C1 segment of cervical spinal cord (tissue), 14 donors: Measurements from ENCODE around the gene CACNA1S.

ENCODE experiments used
- DNase-seq, 14 donors: peaks; one replicate each; lab custom pipeline; 2025; lab: John Stamatoyannopoulos, UW

The CACNA1S gene

GRCh38 chr1:201112173-201112731 lies at the start of gene CACNA1S:
Gene CACNA1S (minus strand): TSS chr1:201112426. CDS start chr1:201112339, 87 bp downstream.
- no peak for DNase-seq

DNA sequence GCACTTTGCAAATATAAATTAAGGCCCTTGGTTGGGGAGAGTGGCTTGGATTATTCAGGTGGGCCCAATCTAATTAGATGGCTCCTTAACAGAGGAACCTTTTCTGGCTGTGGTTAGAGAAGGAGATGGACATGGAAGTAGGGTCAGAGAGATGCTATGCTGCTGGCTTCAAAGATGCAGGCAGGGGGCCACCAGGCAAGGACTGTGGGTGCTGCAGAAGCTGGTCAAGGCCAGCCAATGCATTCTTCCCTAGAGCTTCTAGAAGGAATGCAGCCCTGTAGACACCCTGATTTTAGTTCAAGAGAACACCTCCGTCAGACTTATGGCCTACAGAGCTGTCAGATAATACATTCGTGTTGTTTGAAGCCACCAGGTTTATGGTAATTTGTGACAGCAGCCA lies 45.7 kb upstream of the CACNA1S start:
- DNase-seq, result no peak

GRCh38 chr1:201156819-201157218 lies 44.6 kb upstream of the CACNA1S start:
- no peak for DNase-seq

- no peak for DNase-seq
These were observed 44.1 kb upstream of the CACNA1S start for GRCh38 chr1:201156346-201156745.

DNA sequence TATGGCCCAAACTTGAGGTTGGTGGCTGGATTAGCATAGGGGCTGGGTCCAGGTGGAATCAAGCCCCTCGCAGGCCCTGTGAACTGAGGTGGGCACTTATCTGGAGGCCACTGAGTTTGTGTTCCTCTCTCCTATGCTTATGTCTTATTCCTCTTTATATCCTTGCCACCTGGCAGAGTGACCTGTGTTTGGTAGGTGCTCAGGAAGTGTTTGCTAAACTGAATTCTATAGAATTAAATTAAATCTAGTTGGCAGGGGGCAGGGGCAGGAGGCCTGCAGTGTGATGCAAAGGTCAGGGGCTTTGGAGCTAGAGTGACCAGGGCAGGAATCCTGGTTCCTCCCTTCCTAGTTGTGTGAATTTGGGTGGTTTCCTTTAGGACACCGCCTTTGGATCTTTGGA lies 43.1 kb upstream of the CACNA1S start:
- no peak for DNase-seq

- peak; percentile 40 to 94 (median 88) for DNase-seq
These were observed 42.4 kb upstream of the CACNA1S start, which contains the start of gene TMEM9 for GRCh38 chr1:201154389-201155165. Gene TMEM9 (minus strand): TSS chr1:201154474. CDS start chr1:201153923, 551 bp downstream.

DNA sequence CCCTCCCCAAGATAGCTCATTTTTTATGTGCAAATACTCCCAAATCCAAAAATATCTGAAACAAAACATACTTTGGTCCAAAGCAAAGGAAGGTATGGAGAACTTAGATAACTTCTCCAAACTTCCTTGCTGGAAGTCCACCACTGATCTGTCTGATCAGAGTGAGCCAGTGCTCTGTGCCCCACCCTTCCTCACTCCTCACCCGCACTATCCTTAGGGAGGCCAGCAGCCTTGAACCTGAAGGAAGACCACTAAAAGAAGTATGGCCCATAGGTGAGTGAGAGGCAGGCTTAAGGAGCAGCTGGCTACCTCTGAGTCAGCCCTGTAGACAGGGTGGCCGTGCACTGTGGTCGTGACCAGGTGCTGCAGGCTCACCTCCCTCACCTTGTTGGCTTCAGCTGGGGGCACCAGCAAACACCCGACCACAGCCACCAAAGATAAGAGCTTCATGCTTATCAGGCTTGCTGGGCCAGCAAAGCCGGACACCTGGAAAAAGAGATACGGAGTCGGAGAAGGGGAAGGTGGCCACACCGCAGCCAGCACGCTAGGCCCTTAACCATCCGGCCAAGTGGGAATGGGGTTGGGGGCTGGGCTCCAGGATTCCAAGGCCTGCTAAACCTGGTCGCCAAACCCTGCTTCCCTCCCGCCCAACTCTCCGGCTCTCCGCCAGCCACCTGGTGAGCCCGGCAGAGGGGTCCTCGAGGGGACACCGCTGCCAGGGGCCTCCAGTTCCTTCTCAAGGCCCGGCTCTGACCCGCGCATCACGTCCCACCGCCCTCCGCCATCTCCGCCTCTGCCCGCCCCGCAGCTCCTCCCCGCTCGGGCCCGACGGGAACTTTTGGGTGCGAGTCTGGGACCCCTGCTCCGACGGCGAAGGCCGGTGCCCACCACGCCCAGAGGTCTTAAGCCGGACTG lies 41.5 kb upstream of the CACNA1S start:
- peak in 4 of 14 donors; percentile 50 to 80 (median 62) for DNase-seq

GRCh38 chr1:201149400-201149799 lies 37.2 kb upstream of the CACNA1S start:
- DNase-seq, result no peak

GRCh38 chr1:201147396-201148015 lies 35.3 kb upstream of the CACNA1S start:
- no peak for DNase-seq

- DNase-seq, result no peak
These were observed 34.6 kb upstream of the CACNA1S start for GRCh38 chr1:201146626-201147390.

DNA sequence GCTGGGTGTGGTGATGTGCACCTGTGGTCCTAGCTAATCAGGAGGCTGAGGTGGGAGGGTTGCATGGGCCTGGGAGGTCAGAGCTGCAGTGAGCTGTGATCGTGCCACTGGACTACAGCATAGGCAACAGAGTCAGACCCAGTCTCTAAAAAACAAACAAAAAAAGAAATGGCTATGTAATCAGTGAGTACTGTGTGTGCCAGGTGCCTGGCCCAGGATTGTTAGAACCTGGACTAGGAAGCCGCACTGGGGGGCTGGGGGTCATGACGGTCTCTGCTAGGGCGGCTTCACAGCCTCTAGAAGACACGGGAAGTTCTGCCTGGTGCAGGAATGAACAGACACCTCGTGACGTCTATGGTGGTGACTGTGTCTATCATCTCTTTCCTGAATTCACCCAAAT lies 33.6 kb upstream of the CACNA1S start:
- no peak for DNase-seq

GRCh38 chr1:201145132-201145531 lies 32.9 kb upstream of the CACNA1S start:
- DNase-seq, result no peak

DNA sequence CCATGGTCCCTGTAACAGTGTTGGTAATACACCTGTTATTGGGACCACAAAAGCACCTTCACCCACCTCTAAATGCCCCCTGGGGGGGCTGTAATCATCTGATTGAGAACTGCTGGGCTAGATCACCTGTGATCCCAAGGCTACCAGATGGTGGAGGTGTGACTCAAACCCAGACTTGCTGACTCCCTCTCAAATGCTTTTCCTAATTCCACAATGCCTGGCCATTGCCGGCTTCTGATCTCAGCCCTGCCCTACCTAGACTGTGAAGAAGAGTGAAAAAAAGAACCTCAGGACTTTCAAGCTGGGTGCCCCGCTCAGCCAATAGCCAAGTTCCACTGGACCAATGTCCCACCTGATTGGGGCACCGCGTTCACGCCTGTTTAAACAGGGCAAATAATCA lies 32.5 kb upstream of the CACNA1S start:
- DNase-seq, result no peak

DNA sequence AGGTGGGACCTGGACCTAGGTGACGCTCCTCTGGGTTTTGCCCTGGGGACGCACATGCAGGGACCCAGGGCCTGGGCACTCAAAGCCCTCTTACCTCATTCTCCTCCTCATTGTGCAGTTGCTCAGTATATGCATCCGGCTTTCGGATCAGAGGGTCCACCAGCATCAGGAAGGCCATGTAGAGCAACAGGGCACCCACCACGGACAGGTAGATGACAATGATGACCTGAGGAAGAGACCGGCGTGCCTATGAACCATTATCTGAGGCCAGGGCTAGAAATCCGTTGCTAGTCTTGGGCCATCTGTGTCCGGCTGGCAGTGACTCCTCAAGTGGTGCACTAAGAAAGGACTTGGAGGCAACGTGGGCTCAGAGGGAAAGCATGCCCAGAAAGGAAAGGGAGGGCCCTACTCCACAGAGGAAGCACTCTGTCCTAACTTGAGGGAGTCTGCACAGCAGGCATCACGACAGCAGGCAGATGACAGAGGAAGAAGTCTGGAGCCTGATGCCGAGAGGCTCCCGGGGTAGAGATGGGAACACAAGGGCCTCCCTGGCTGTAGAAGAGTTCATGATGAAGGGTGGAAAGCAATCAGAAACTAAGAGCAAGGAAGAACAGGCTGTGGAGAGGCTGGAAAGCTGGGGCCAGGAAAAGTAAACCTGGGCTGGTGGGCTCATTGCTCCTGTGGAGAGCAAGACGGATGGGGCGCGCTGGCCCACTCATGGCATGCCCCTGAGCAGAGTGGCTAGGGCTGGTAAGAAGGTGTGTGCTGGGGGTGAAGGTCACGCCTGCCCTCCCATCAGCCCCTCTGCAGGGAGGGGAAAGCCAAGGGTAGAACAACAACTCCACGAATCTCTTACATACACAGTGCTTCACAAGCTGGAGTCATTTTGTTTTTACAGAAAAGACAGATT lies 31.8 kb upstream of the CACNA1S start:
- DNase-seq, result peak in 1 of 14 donors; percentile 28

- DNase-seq, result no peak
These were observed 30.9 kb upstream of the CACNA1S start for GRCh38 chr1:201142849-201143725.

DNA sequence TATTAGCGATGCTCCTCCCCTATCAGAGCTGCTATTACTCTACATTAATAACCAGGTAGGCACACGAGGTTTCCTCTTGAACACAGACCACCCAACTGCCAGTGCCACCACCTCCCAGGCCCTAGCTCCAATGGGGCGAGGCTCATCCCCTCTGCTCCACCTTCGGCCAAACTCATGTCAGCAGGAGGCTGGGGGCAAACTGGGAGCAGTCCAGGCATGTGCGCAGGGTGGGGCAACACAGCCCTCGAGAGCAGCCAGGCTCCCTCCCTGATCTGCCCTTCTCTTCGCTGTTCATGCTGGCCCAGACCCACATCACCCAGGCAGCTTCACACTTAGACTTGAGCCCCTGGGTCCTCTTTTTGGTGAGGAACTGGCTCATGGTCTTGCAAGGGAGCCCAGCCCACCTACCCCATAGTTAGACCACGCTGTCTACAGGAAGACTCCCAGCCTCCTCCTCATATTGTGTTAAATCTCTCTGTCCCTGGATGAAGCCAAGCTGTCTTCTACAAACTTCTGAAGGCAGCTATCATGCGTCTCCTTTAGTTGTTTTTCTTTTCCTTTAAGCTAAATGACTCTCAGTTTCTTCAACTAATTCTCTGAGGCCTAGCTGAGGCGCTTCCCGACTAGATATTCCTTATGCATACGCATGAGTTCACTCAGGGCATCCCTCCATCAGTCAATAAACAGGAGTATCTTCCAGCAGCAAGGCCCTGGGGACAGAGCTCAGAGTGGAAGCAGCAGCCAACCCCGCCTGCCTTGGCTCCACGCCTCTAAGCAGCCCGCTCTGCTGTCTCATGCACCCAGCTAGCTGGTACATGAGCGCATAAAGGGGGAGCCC lies 30.0 kb upstream of the CACNA1S start:
- peak in 1 of 14 donors; percentile 15 for DNase-seq

DNA sequence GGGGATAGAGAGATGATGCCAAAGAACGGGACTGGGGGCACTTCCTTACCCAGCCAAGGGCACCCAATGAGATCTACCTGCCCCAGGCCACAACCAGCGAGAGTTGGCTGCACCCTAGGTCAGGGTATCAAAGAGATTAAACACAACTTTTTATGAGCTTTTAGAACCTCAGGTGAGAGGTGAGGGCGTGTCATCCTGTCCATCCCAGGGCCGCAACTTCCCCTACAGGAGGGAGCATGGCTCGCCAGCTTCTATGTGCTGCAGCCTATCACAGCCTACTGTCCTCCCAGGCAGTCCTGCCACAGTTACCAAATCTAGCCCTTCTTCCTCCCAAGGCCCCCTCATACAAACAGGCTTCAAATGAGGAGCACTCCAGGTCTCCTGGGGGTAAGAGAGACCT lies 29.2 kb upstream of the CACNA1S start:
- DNase-seq, result no peak

- no peak for DNase-seq
These were observed 28.7 kb upstream of the CACNA1S start for GRCh38 chr1:201140941-201141260.
